WI38 (cell line): ENCODE results near the gene RASL11B.

Experiments used
- H3K4me3 ChIP-seq: 2 replicates; pipeline ENCODE4 v1.5.1; 2011; ENCODE audit warnings: low read depth, mild to moderate bottlenecking, control low read depth, low read length
- CTCF ChIP-seq: IDR thresholded peaks from 2 replicates; pipeline ENCODE4 v1.5.1; 2012; ENCODE audit warnings: low read depth, mild to moderate bottlenecking, control low read depth, low read length

RASL11B gene

GRCh38 chr4:52880994-52881393 is 18.9 kb downstream of the RASL11B start:
- no peak for TF ChIP-seq CTCF
- H3K4me3 ChIP-seq = no peak overlapping the region

- no peak overlapping the region for H3K4me3 ChIP-seq
- TF ChIP-seq CTCF = no peak
Measured at GRCh38 chr4:52883183-52883621, 21.1 kb downstream of the RASL11B start.

GRCh38 chr4:52883707-52884669 is 21.9 kb downstream of the RASL11B start:
- TF ChIP-seq CTCF = no peak
- H3K4me3 ChIP-seq = no peak overlapping the region

GRCh38 chr4:52884994-52885393 is 22.9 kb downstream of the RASL11B start:
- TF ChIP-seq CTCF = no peak

GRCh38 chr4:52889354-52889753 is 27.2 kb downstream of the RASL11B start:
- TF ChIP-seq CTCF = no peak
- no peak overlapping the region for H3K4me3 ChIP-seq

More at GRCh38 chr4:52884994-52885393, 22.9 kb downstream of the RASL11B start:
- no peak overlapping the region for H3K4me3 ChIP-seq

- H3K4me3 ChIP-seq = no peak overlapping the region
- TF ChIP-seq CTCF = no peak
Measured at GRCh38 chr4:52889778-52890520, 27.8 kb downstream of the RASL11B start.

GRCh38 chr4:52890521-52890791 is 28.3 kb downstream of the RASL11B start:
- H3K4me3 ChIP-seq = no peak overlapping the region
- no peak for TF ChIP-seq CTCF
